Measurements from ENCODE around the gene ARNT2.

Gene ARNT2

GRCh38 chr15:80585544-80586018, 181.4 kb downstream of the ARNT2 start:
- Histone ChIP-seq H3K36me3 (ENCODE audit: control insufficient read depth in 2 of 2, insufficient read depth in 2 of 2, low read length in 2 of 2) (peaks cover 0 to 5% of the 10 kb centered on the region in 2 donors), H3K4me1 (ENCODE audit: control insufficient read depth, insufficient read depth, low read length) (no peaks in the 10 kb centered on the region), H3K9ac (ENCODE audit: low read length in 2 of 2) (no peak overlapping the region), H3K27me3 (ENCODE audit: control insufficient read depth in 1 of 2, insufficient read depth in 2 of 2, low read length in 2 of 2) (no peaks in the 10 kb centered on the region), H3K4me3 (ENCODE audit: low read length in 2 of 2) (no peak overlapping the region), H3K27ac (ENCODE audit: low read length) (no peak overlapping the region), H3K9me3 (ENCODE audit: control insufficient read depth in 2 of 2, low read length in 2 of 2) (no peaks in the 10 kb centered on the region)

GRCh38 chr15:80586161-80586560, 182.0 kb downstream of the ARNT2 start:
- no peak overlapping the region for H3K9ac ChIP-seq (ENCODE audit: low read length in 2 of 2)
- no peaks in the 10 kb centered on the region for H3K4me1 ChIP-seq (ENCODE audit: control insufficient read depth, insufficient read depth, low read length)
- no peaks in the 10 kb centered on the region for H3K9me3 ChIP-seq (ENCODE audit: control insufficient read depth in 2 of 2, low read length in 2 of 2)
- H3K4me3 ChIP-seq (ENCODE audit: low read length in 2 of 2): no peak overlapping the region
- H3K36me3 ChIP-seq (ENCODE audit: control insufficient read depth in 2 of 2, insufficient read depth in 2 of 2, low read length in 2 of 2): peaks cover 0 to 5% of the 10 kb centered on the region in 2 donors
- H3K27me3 ChIP-seq (ENCODE audit: control insufficient read depth in 1 of 2, insufficient read depth in 2 of 2, low read length in 2 of 2): no peaks in the 10 kb centered on the region
- H3K27ac ChIP-seq (ENCODE audit: low read length): no peak overlapping the region

DNA sequence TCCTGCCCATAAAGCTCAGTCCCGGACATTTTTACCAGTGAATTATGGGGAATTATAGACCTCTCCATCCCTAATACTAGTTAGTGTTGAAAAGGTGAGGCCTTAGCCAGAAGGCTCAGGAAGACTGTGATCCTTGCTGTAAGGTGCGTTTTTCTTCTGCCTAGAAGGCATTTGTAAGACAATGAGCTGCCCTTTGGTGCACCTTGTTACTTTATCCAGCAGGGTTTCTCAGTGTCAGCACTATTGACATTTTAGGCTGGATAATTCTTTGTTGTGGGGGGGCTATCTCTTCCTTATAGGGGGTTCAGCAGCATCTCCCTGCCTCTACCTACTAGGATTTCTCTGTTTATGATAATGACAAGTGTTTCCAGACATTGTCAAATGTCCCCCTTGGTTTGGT, 182.8 kb downstream of the ARNT2 start:
- no peaks in the 10 kb centered on the region for H3K9me3 ChIP-seq (ENCODE audit: control insufficient read depth in 2 of 2, low read length in 2 of 2)
- H3K9ac ChIP-seq (ENCODE audit: low read length in 2 of 2): no peak overlapping the region
- no peaks in the 10 kb centered on the region for H3K27me3 ChIP-seq (ENCODE audit: control insufficient read depth in 1 of 2, insufficient read depth in 2 of 2, low read length in 2 of 2)
- H3K36me3 ChIP-seq (ENCODE audit: control insufficient read depth in 2 of 2, insufficient read depth in 2 of 2, low read length in 2 of 2): peaks cover 0 to 5% of the 10 kb centered on the region in 2 donors
- H3K27ac ChIP-seq (ENCODE audit: low read length): no peak overlapping the region
- no peak overlapping the region for H3K4me3 ChIP-seq (ENCODE audit: low read length in 2 of 2)
- no peaks in the 10 kb centered on the region for H3K4me1 ChIP-seq (ENCODE audit: control insufficient read depth, insufficient read depth, low read length)

- H3K9ac ChIP-seq (ENCODE audit: low read length in 2 of 2): no peak overlapping the region
- H3K4me1 ChIP-seq (ENCODE audit: control insufficient read depth, insufficient read depth, low read length): no peaks in the 10 kb centered on the region
- no peaks in the 10 kb centered on the region for H3K9me3 ChIP-seq (ENCODE audit: control insufficient read depth in 2 of 2, low read length in 2 of 2)
- H3K27me3 ChIP-seq (ENCODE audit: control insufficient read depth in 1 of 2, insufficient read depth in 2 of 2, low read length in 2 of 2): no peaks in the 10 kb centered on the region
- no peak overlapping the region for H3K4me3 ChIP-seq (ENCODE audit: low read length in 2 of 2)
- H3K27ac ChIP-seq (ENCODE audit: low read length): no peak overlapping the region
- peaks cover 2 to 5% of the 10 kb centered on the region in 2 donors for H3K36me3 ChIP-seq (ENCODE audit: control insufficient read depth in 2 of 2, insufficient read depth in 2 of 2, low read length in 2 of 2)
Observed at GRCh38 chr15:80587816-80588456, 183.8 kb downstream of the ARNT2 start.

GRCh38 chr15:80588801-80589200, 184.6 kb downstream of the ARNT2 start:
- Histone ChIP-seq H3K4me1 (ENCODE audit: control insufficient read depth, insufficient read depth, low read length) (no peaks in the 10 kb centered on the region), H3K9ac (ENCODE audit: low read length in 2 of 2) (no peak overlapping the region), H3K27me3 (ENCODE audit: control insufficient read depth in 1 of 2, insufficient read depth in 2 of 2, low read length in 2 of 2) (no peaks in the 10 kb centered on the region), H3K27ac (ENCODE audit: low read length) (no peak overlapping the region), H3K36me3 (ENCODE audit: control insufficient read depth in 2 of 2, insufficient read depth in 2 of 2, low read length in 2 of 2) (peaks cover 2 to 3% of the 10 kb centered on the region in 2 donors), H3K9me3 (ENCODE audit: control insufficient read depth in 2 of 2, low read length in 2 of 2) (no peaks in the 10 kb centered on the region), H3K4me3 (ENCODE audit: low read length in 2 of 2) (no peak overlapping the region)

- H3K36me3 ChIP-seq (ENCODE audit: control insufficient read depth in 2 of 2, insufficient read depth in 2 of 2, low read length in 2 of 2): peaks cover 3 to 4% of the 10 kb centered on the region in 2 donors
Observed at GRCh38 chr15:80590761-80591355, 186.7 kb downstream of the ARNT2 start.

DNA sequence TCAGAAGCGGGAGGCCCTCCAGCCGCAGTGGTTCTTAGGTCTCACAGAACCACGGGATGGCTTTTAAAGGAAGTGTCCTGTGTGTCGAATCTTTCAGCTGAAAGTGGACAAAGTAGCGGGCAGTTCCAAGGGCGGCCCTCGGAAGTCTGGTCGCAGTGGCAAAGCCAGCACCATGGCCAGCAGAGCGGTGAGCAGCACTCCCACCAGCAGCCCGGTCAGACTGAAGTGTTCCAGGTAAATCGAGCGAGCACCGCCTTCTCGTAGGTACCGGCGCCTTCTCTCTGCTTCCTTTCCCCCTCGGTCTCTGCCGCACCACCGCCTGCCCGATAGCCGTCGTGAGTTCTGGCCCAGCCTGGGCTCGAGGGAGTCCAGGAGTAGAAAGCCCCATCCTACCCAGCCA, 187.3 kb downstream of the ARNT2 start:
- Histone ChIP-seq H3K9ac (ENCODE audit: low read length in 2 of 2) (no peak overlapping the region), H3K9me3 (ENCODE audit: control insufficient read depth in 2 of 2, low read length in 2 of 2) (no peaks in the 10 kb centered on the region), H3K36me3 (ENCODE audit: control insufficient read depth in 2 of 2, insufficient read depth in 2 of 2, low read length in 2 of 2) (peaks cover 3 to 4% of the 10 kb centered on the region in 2 donors), H3K27me3 (ENCODE audit: control insufficient read depth in 1 of 2, insufficient read depth in 2 of 2, low read length in 2 of 2) (no peaks in the 10 kb centered on the region), H3K4me3 (ENCODE audit: low read length in 2 of 2) (no peak overlapping the region), H3K4me1 (ENCODE audit: control insufficient read depth, insufficient read depth, low read length) (no peaks in the 10 kb centered on the region), H3K27ac (ENCODE audit: low read length) (no peak overlapping the region)

More at GRCh38 chr15:80590761-80591355, 186.7 kb downstream of the ARNT2 start:
- H3K27me3 ChIP-seq (ENCODE audit: control insufficient read depth in 1 of 2, insufficient read depth in 2 of 2, low read length in 2 of 2): no peaks in the 10 kb centered on the region
- no peaks in the 10 kb centered on the region for H3K9me3 ChIP-seq (ENCODE audit: control insufficient read depth in 2 of 2, low read length in 2 of 2)
- no peak overlapping the region for H3K9ac ChIP-seq (ENCODE audit: low read length in 2 of 2)
- H3K27ac ChIP-seq (ENCODE audit: low read length): no peak overlapping the region
- H3K4me3 ChIP-seq (ENCODE audit: low read length in 2 of 2): no peak overlapping the region
- H3K4me1 ChIP-seq (ENCODE audit: control insufficient read depth, insufficient read depth, low read length): no peaks in the 10 kb centered on the region

- no peaks in the 10 kb centered on the region for H3K9me3 ChIP-seq (ENCODE audit: control insufficient read depth in 2 of 2, low read length in 2 of 2)
- H3K27me3 ChIP-seq (ENCODE audit: control insufficient read depth in 1 of 2, insufficient read depth in 2 of 2, low read length in 2 of 2): no peaks in the 10 kb centered on the region
- peaks cover 3 to 4% of the 10 kb centered on the region in 2 donors for H3K36me3 ChIP-seq (ENCODE audit: control insufficient read depth in 2 of 2, insufficient read depth in 2 of 2, low read length in 2 of 2)
- no peaks in the 10 kb centered on the region for H3K4me1 ChIP-seq (ENCODE audit: control insufficient read depth, insufficient read depth, low read length)
- H3K9ac ChIP-seq (ENCODE audit: low read length in 2 of 2): no peak overlapping the region
- no peak overlapping the region for H3K4me3 ChIP-seq (ENCODE audit: low read length in 2 of 2)
- H3K27ac ChIP-seq (ENCODE audit: low read length): no peak overlapping the region
Observed at GRCh38 chr15:80591938-80592825, 188.0 kb downstream of the ARNT2 start.

DNA sequence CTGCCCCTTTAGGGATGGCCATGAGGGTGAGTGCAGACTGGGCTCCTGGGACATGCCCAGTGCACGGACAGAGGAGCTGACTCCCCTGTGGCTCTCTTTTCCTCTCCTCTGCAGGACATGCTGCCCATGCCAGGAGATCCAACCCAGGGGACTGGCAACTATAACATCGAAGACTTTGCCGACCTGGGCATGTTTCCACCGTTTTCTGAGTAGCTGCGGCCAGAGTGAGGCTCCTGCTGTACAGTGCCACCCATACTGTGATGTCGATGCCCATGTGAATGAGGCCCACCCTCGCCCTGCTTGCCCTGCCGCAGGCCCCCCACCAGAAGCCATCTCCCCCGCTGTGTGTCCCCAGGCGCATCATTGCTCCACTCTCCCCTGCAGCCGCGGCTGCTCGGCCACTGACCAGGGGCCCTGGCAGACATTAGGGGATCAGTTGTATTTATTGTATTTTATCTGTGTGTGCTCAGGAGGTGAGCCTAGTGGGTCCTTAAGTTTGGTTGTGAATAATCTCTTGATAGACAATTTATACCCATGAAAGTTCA, 189.4 kb downstream of the ARNT2 start:
- Histone ChIP-seq H3K36me3 (ENCODE audit: control insufficient read depth in 2 of 2, insufficient read depth in 2 of 2, low read length in 2 of 2) (peaks cover 3 to 4% of the 10 kb centered on the region in 2 donors), H3K4me1 (ENCODE audit: control insufficient read depth, insufficient read depth, low read length) (no peaks in the 10 kb centered on the region), H3K27me3 (ENCODE audit: control insufficient read depth in 1 of 2, insufficient read depth in 2 of 2, low read length in 2 of 2) (no peaks in the 10 kb centered on the region), H3K9me3 (ENCODE audit: control insufficient read depth in 2 of 2, low read length in 2 of 2) (no peaks in the 10 kb centered on the region), H3K9ac (ENCODE audit: low read length in 2 of 2) (no peak overlapping the region), H3K27ac (ENCODE audit: low read length) (no peak overlapping the region), H3K4me3 (ENCODE audit: low read length in 2 of 2) (no peak overlapping the region)

- no peak overlapping the region for H3K4me3 ChIP-seq (ENCODE audit: low read length in 2 of 2)
- H3K4me1 ChIP-seq (ENCODE audit: control insufficient read depth, insufficient read depth, low read length): no peaks in the 10 kb centered on the region
- H3K36me3 ChIP-seq (ENCODE audit: control insufficient read depth in 2 of 2, insufficient read depth in 2 of 2, low read length in 2 of 2): peaks cover 3% of the 10 kb centered on the region in 2 donors
- H3K9ac ChIP-seq (ENCODE audit: low read length in 2 of 2): no peak overlapping the region
- no peak overlapping the region for H3K27ac ChIP-seq (ENCODE audit: low read length)
- no peaks in the 10 kb centered on the region for H3K9me3 ChIP-seq (ENCODE audit: control insufficient read depth in 2 of 2, low read length in 2 of 2)
- no peaks in the 10 kb centered on the region for H3K27me3 ChIP-seq (ENCODE audit: control insufficient read depth in 1 of 2, insufficient read depth in 2 of 2, low read length in 2 of 2)
Observed at GRCh38 chr15:80594091-80594889, 190.1 kb downstream of the ARNT2 start.
